Forelimb muscle (tissue), 1 donor: ENCODE results near the gene NAV2. TPM values are rescaled to one million over a fixed set of nuclear protein-coding genes. Genes with fewer than 3 reads are reported as not detected.

ENCODE experiments used
- DNase-seq: peaks from one replicate; pipeline ENCODE4 v3.0.0-alpha.2; 2013; ENCODE audit warnings: low read depth
- polyA plus RNA-seq: library from polyadenylated mRNA; unstranded; fragments of 120-200 nt; gene quantifications from one replicate; pipeline ENCODE4 v1.2.1, GENCODE V29; 2013; ENCODE audit not compliant: insufficient read length

The NAV2 gene
- polyA plus RNA-seq, 1 donor: 61.1 TPM

DNA sequence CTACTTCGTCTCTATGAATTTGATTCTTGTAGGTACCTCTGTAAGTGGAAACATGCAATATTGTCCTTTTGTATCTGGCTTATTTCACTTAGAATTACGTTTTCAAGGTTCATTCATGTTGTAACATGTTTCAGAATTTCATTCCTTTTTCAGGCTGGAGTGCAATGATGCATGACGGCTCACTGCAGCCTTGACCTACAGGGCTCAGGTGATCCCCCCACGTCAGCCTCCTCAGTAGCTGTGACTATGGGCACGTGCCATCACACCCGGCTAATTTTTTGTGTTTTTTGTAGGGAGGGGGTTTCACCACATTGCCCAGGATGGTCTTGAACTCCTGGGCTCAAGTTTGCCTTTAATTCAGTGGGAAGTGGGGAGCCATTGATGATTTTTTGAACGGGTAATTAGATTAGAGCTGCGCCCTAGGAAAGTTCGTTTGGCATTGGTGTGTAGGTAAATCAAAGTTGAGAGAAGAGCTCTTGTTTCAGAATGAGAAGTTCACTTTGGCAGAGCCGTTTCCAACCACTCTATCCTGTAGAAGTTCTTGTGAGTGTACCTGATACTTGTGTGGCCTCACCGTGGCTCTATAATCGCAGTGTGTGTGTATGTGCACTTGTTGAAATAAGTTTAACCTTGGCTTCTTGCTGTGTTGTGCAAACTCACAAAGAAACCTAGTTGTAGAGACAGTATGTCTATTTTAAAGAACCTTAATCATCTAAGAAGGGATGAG lies 115.9 kb downstream of the NAV2 start:
- no peak for DNase-seq

GRCh38 chr11:19829109-19829837 lies 116.6 kb downstream of the NAV2 start:
- no peak for DNase-seq

- DNase-seq: no peak
Measured at GRCh38 chr11:19832086-19832750, 119.6 kb downstream of the NAV2 start.

DNA sequence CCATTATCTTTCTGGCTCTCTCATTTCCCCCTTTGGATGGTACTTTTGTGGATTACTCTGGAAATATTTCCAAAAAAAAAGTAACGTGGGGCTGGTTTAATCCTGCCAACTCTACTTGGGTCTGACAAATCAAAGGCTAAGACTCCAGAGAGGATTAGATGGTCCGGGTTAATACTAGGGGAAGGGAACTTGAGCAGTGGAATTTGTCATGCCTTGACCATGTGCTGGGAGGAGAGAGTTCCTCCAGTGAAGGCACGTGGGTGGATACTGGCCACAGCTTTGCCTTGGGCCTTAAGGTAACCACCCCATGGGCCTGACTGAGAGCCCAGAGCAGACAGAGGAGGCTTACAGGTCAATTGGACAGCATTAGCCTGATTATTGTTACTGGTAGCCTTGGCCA lies 120.3 kb downstream of the NAV2 start:
- DNase-seq: no peak

- DNase-seq: no peak
Measured at GRCh38 chr11:19834771-19835170, 122.1 kb downstream of the NAV2 start.

DNA sequence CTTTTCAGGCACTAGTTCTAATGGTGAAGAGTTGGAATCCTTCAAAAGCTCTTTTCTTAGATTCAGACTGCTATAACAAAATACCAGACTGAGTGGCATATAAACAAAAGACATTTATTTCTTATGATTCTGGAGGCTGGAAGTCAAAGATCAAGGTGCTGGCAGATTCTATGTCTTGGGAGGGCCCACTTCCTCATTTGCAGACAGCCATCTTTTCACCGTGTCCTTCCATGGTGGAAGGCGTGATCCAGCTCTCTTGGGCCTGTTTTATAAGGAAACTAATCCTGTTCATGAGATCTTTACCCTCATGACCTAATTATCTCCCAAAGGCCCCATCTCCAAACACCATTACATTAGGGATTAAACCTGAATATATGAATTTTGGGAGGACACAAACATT lies 124.0 kb downstream of the NAV2 start:
- no peak for DNase-seq

- DNase-seq: no peak
Measured at GRCh38 chr11:19838994-19839768, 126.5 kb downstream of the NAV2 start.

GRCh38 chr11:19840961-19841360 lies 128.3 kb downstream of the NAV2 start:
- DNase-seq: no peak

GRCh38 chr11:19842505-19842904 lies 129.9 kb downstream of the NAV2 start:
- DNase-seq: no peak

- DNase-seq: no peak
Measured at GRCh38 chr11:19843079-19843478, 130.4 kb downstream of the NAV2 start.

GRCh38 chr11:19844012-19844411 lies 131.4 kb downstream of the NAV2 start:
- DNase-seq: no peak

- DNase-seq: no peak
Measured at GRCh38 chr11:19844806-19845205, 132.2 kb downstream of the NAV2 start.

GRCh38 chr11:19845626-19846025 lies 133.0 kb downstream of the NAV2 start:
- no peak for DNase-seq

DNA sequence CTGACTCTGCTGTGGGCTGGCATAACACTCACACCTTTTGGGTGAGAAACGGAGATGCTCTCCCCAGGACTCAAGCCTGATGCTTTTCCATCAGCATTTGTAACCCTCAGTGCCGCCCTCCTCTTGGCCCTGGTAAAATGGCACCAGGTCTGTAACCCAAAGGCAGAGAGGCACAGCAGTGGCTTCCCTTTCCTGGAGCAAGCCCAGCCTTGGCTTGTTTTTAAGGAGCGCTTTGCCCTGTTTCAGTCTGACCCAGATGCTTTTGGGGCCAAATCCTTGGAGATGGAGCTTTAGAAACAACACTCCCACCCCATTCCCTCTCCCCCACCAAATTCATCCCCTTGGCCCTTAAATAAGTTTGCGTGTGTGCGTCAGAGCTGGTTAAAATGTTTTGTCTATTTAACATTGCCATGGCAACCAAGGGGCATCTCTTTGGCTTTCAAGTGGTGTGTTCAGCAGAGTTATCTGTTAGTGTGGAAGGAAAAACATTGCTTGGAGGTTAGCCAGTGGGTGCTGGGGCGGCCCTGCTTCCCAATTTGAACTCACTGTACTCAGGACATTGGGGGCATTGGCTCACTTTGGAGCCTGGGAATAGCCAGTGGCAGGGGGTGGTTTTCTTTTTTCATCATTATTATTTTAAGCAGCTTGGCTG lies 134.1 kb downstream of the NAV2 start:
- DNase-seq: no peak

DNA sequence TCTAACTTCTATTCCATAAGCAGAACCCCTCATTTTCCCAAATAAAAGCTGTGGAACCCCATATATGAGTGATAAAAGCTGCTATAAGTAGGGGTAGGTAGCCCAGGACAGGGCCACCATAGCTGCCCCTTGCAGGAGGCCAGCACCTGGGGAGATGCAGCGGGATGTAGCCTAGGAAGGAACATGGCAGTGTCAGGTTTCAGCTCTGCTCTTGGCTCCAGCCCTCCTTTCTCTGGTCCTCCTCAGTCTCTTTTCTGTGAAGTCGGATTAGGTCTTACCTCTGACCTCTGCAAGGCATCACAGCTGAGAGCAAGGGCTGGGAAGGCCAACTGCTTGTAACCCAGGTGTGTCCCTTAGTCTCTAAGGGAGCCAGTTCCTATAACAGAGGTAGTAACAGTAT lies 135.6 kb downstream of the NAV2 start:
- no peak for DNase-seq

GRCh38 chr11:19849107-19849789 lies 136.6 kb downstream of the NAV2 start:
- DNase-seq: no peak

DNA sequence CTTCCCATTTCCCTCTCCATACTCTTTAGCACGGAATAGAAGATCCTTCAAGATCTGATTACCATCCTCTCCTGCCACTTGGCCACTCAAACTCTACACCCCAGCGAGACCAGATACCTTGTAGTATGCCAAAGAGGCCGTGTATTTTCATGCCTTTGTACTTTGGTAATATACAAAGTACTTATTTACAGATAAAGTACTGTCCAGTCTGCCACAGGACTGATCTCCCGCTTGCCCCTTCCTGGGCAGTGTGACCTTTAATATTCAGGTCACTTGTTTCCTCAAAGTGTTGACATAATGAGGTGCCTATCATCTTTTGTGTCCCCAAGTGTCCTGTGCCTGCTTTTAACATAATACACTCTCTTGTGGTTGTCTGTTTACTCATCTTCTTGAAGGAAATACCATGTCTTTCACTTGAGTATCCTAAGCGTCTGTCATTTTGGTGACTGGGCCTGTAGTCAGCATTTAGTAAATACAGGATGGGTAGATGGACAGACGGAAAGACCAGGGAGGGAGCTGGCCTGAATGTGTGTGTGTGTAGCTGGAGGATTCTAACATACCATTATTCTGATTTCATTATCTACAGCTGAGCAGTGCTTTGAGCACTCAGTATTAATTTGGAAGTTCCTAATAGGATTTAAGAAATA lies 137.4 kb downstream of the NAV2 start:
- DNase-seq: no peak

DNA sequence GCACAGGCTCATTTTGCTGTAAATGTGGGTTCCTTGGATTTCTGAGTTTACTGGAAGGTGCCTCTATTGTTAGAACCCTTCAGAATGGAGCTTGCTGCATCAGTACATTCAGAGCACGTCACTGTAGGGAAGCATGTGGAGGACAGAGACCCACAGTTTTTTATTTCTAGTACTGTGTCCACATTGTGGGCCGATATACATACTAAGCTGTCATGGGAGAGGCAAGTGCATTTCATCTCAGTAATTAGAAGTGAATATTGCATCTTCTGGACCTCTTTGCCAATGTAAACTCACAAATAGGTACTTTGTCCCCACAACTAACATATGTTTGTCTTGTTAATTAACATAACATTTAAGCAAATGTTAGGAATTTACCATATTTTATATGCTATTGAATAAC lies 139.7 kb downstream of the NAV2 start:
- DNase-seq: no peak

DNA sequence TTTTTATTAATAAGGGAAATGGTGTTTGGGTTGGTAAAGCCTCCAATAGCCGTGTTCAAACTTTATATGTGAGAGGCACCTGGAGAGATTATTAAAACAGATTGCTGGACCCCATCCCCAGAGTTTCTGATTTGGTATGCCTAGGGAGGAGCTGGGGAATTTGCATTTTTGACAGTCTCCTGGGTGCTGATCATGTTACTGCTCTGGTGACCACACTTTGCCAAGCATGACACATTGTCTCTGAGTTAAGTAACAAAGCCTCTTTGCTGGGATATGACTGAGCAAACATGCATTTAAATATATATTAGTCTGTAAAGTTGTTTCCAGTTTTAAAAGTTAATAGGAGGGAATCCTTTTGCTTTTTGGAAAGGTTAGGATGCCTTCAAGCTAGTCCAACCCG lies 140.4 kb downstream of the NAV2 start:
- no peak for DNase-seq

- DNase-seq: no peak
Measured at GRCh38 chr11:19853920-19854319, 141.3 kb downstream of the NAV2 start.
